ENCODE measurements around the gene SLC38A10.

The SLC38A10 gene

GRCh38 chr17:81197409-81197795, 97.7 kb downstream of the SLC38A10 start:
- no peak for DNase-seq (ENCODE audit: low read depth)
- no peak overlapping the region for H3K4me3 ChIP-seq (ENCODE audit: low read length)
- TF ChIP-seq CTCF (conservative IDR thresholded peaks at IDR 0.05; ENCODE audit: low read length): no peak

GRCh38 chr17:81196505-81197408, 98.3 kb downstream of the SLC38A10 start:
- H3K4me3 ChIP-seq (ENCODE audit: low read length): no peak overlapping the region
- no peak for TF ChIP-seq CTCF (conservative IDR thresholded peaks at IDR 0.05; ENCODE audit: low read length)
- no peak for DNase-seq (ENCODE audit: low read depth)

- no peak for TF ChIP-seq CTCF (conservative IDR thresholded peaks at IDR 0.05; ENCODE audit: low read length)
- no peak overlapping the region for H3K4me3 ChIP-seq (ENCODE audit: low read length)
- DNase-seq (ENCODE audit: low read depth): no peak
Measured at GRCh38 chr17:81195941-81196495, 99.1 kb downstream of the SLC38A10 start.

All from AG10803 (cell line).